ENCODE results near the gene SCIN.

SCIN gene

GRCh38 chr7:12567015-12567414 is 3.5 kb upstream of the SCIN start:
- DNase-seq (ENCODE audit: low spot score) = no peak

- DNase-seq (ENCODE audit: low spot score) = no peak
Observed at GRCh38 chr7:12569673-12570072, 847 bp upstream of the SCIN start.

- no peak for DNase-seq (ENCODE audit: low spot score)
Observed at GRCh38 chr7:12570168-12570533, 369 bp upstream of the SCIN start.

GRCh38 chr7:12571691-12572090 is 1.2 kb downstream of the SCIN start:
- no peak for DNase-seq (ENCODE audit: low spot score)

GRCh38 chr7:12572941-12573575 is 2.5 kb downstream of the SCIN start:
- no peak for DNase-seq (ENCODE audit: low spot score)

GRCh38 chr7:12573885-12574284 is 3.4 kb downstream of the SCIN start:
- no peak for DNase-seq (ENCODE audit: low spot score)

- no peak for DNase-seq (ENCODE audit: low spot score)
Observed at GRCh38 chr7:12578930-12579640, 8.6 kb downstream of the SCIN start.

GRCh38 chr7:12581897-12582296 is 11.4 kb downstream of the SCIN start:
- peak; percentile 58 for DNase-seq (ENCODE audit: low spot score)

- no peak for DNase-seq (ENCODE audit: low spot score)
Observed at GRCh38 chr7:12582362-12582761, 11.8 kb downstream of the SCIN start.

- DNase-seq (ENCODE audit: low spot score) = no peak
Observed at GRCh38 chr7:12583176-12583575, 12.7 kb downstream of the SCIN start.

- DNase-seq (ENCODE audit: low spot score) = no peak
Observed at GRCh38 chr7:12583922-12584321, 13.4 kb downstream of the SCIN start.

GRCh38 chr7:12584930-12585329 is 14.4 kb downstream of the SCIN start:
- DNase-seq (ENCODE audit: low spot score) = peak; percentile 24

GRCh38 chr7:12586271-12586670 is 15.8 kb downstream of the SCIN start:
- no peak for DNase-seq (ENCODE audit: low spot score)

- no peak for DNase-seq (ENCODE audit: low spot score)
Observed at GRCh38 chr7:12588259-12588904, 17.9 kb downstream of the SCIN start.

GRCh38 chr7:12590559-12590958 is 20.0 kb downstream of the SCIN start:
- DNase-seq (ENCODE audit: low spot score) = no peak

- no peak for DNase-seq (ENCODE audit: low spot score)
Observed at GRCh38 chr7:12594122-12594897, 23.8 kb downstream of the SCIN start.

GRCh38 chr7:12595148-12595547 is 24.6 kb downstream of the SCIN start:
- no peak for DNase-seq (ENCODE audit: low spot score)

GRCh38 chr7:12596225-12596790 is 25.8 kb downstream of the SCIN start:
- DNase-seq (ENCODE audit: low spot score) = no peak

GRCh38 chr7:12601302-12601869 is 30.9 kb downstream of the SCIN start:
- DNase-seq (ENCODE audit: low spot score) = no peak

- DNase-seq (ENCODE audit: low spot score) = no peak
Observed at GRCh38 chr7:12607134-12607533, 36.6 kb downstream of the SCIN start.

- DNase-seq (ENCODE audit: low spot score) = no peak
Observed at GRCh38 chr7:12609561-12609960, 39.0 kb downstream of the SCIN start.

GRCh38 chr7:12610899-12611298 is 40.4 kb downstream of the SCIN start:
- peak; percentile 11 for DNase-seq (ENCODE audit: low spot score)
